ENCODE results near the gene ZNF592. TPM values are rescaled to one million over a fixed set of nuclear protein-coding genes. Genes with fewer than 3 reads are reported as not detected.

The ZNF592 gene
- total and polyA plus RNA-seq, 9 of the 15 experiments (the other 6 are each of a cell fraction or from before 2014, with no cell fraction given), result 0.88 to 23.8 (median 7.4) TPM

GRCh38 chr15:84716036-84716732, 32.2 kb upstream of the ZNF592 start, which contains the start of gene SEC11A (continued):
- TF ChIP-seq ZBTB40 (IDR thresholded peaks at IDR 0.05) (peak; percentile 99), ZBTB40 (CRISPR knock-in tag; IDR thresholded peaks at IDR 0.05) (no peak), ZNF175 (CRISPR knock-in tag; IDR thresholded peaks at IDR 0.05; ENCODE audit: low read depth) (no peak), FOXK1 (CRISPR knock-in tag; IDR thresholded peaks at IDR 0.05; ENCODE audit: borderline replicate concordance) (0 out of 2 replicates have a peak, but pooled peaks have one; percentile 90), ZFP36 (IDR thresholded peaks at IDR 0.05; ENCODE audit: low read depth, low read length, partially characterized antibody) (peak; percentile 5), MAFK (IDR thresholded peaks at IDR 0.05; ENCODE audit: low read length) (no peak; the same call in 1 of the 2 replicates), YBX1 (IDR thresholded peaks at IDR 0.05) (no peak), HES1 (IDR thresholded peaks at IDR 0.05; ENCODE audit: low read depth) (no peak), RUNX1 (IDR thresholded peaks at IDR 0.05; ENCODE audit: low read depth) (no peak), STAT5B (CRISPR knock-in tag; IDR thresholded peaks at IDR 0.05) (no peak)
- TF ChIP-seq, protein P1, sequence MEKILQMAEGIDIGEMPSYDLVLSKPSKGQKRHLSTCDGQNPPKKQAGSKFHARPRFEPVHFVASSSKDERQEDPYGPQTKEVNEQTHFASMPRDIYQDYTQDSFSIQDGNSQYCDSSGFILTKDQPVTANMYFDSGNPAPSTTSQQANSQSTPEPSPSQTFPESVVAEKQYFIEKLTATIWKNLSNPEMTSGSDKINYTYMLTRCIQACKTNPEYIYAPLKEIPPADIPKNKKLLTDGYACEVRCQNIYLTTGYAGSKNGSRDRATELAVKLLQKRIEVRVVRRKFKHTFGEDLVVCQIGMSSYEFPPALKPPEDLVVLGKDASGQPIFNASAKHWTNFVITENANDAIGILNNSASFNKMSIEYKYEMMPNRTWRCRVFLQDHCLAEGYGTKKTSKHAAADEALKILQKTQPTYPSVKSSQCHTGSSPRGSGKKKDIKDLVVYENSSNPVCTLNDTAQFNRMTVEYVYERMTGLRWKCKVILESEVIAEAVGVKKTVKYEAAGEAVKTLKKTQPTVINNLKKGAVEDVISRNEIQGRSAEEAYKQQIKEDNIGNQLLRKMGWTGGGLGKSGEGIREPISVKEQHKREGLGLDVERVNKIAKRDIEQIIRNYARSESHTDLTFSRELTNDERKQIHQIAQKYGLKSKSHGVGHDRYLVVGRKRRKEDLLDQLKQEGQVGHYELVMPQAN (IDR thresholded peaks at IDR 0.05; ENCODE audit: borderline replicate concordance), result peak; percentile 87
- TF ChIP-seq, protein P2, sequence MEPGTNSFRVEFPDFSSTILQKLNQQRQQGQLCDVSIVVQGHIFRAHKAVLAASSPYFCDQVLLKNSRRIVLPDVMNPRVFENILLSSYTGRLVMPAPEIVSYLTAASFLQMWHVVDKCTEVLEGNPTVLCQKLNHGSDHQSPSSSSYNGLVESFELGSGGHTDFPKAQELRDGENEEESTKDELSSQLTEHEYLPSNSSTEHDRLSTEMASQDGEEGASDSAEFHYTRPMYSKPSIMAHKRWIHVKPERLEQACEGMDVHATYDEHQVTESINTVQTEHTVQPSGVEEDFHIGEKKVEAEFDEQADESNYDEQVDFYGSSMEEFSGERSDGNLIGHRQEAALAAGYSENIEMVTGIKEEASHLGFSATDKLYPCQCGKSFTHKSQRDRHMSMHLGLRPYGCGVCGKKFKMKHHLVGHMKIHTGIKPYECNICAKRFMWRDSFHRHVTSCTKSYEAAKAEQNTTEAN (CRISPR knock-in tag; IDR thresholded peaks at IDR 0.05), result no peak; the same call in 1 of the 2 replicates
- TF ChIP-seq, protein P3, sequence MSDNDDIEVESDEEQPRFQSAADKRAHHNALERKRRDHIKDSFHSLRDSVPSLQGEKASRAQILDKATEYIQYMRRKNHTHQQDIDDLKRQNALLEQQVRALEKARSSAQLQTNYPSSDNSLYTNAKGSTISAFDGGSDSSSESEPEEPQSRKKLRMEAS (CRISPR knock-in tag; IDR thresholded peaks at IDR 0.05), result peak; percentile 89

Data from K562 (cell line).